Common myeloid progenitor, CD34-positive (primary cell): Measurements from ENCODE around the gene SSUH2. TPM values are rescaled to one million over a fixed set of nuclear protein-coding genes. Genes with fewer than 3 reads are reported as not detected.
"Not testable (repeated sequence)": the region's sequence is repeated elsewhere in the genome, so short reads cannot be mapped to it uniquely, and the experiment has no call there.

ENCODE experiments used
- CTCF ChIA-PET: fragments of 350-600 bp; sonication (Branson Sonifier 250); formaldehyde crosslinking; loops from one replicate; lab custom pipeline; 2021; ENCODE audit warnings: antibody characterized with exemption; lab: Charles Lee
- POLR2A ChIA-PET: fragments of 350-600 bp; sonication (Branson Sonifier 250); formaldehyde crosslinking; loops from one replicate; lab custom pipeline; 2021; ENCODE audit warnings: antibody characterized with exemption; lab: Charles Lee
- DNase-seq, 3 donors: peaks; one replicate each; pipeline versions ENCODE4 v3.0.0 to v3.0.0-alpha.2; 2013
- H3K27ac ChIP-seq, 2 experiments: 1 replicate in 1 of 2; 2 replicates in 1 of 2; pipeline ENCODE4 v1.7.0; 2013; ENCODE audit warnings: inconsistent platforms in 2 of 2, low read length in 2 of 2, mild to moderate bottlenecking in 2 of 2, low read depth in 1 of 2, moderate library complexity in 1 of 2; ENCODE audit not compliant: severe bottlenecking in 2 of 2, insufficient read depth in 1 of 2, poor library complexity in 1 of 2
- H3K27me3 ChIP-seq, 5 experiments: replicated peaks in 2 of 5; 1 replicate in 3 of 5; 2 replicates in 2 of 5; pipeline versions ENCODE4 v1.6.1 to v1.7.0; 2013; ENCODE audit warnings: low read length in 4 of 5, mild to moderate bottlenecking in 2 of 5, moderate library complexity in 2 of 5, inconsistent platforms in 1 of 5; ENCODE audit not compliant: insufficient read depth in 5 of 5, control insufficient read depth in 4 of 5
- H3K36me3 ChIP-seq, 4 experiments: 1 replicate in 2 of 4; 2 replicates in 2 of 4; pipeline versions ENCODE4 v1.6.1 to v1.7.0; 2013; ENCODE audit warnings: low read length in 3 of 4, control low read depth in 1 of 4, mild to moderate bottlenecking in 1 of 4; ENCODE audit not compliant: control insufficient read depth in 4 of 4, insufficient read depth in 4 of 4
- H3K4me1 ChIP-seq, 4 experiments: 1 replicate in 3 of 4; 2 replicates in 1 of 4; pipeline versions ENCODE4 v1.6.1 to v1.7.1; 2013; ENCODE audit warnings: low read length in 3 of 4, mild to moderate bottlenecking in 3 of 4, control low read depth in 1 of 4, inconsistent platforms in 1 of 4, moderate library complexity in 1 of 4; ENCODE audit not compliant: control insufficient read depth in 4 of 4, insufficient read depth in 4 of 4; ENCODE audit errors: control extremely low read depth in 1 of 4
- H3K4me3 ChIP-seq, 7 experiments: 1 replicate in 4 of 7; 2 replicates in 3 of 7; pipeline versions ENCODE4 v1.5.1 to v1.7.0; 2013; ENCODE audit warnings: mild to moderate bottlenecking in 7 of 7, low read length in 6 of 7, moderate library complexity in 6 of 7, inconsistent platforms in 2 of 7, low read depth in 2 of 7, control low read depth in 1 of 7; ENCODE audit not compliant: insufficient read depth in 4 of 7, control insufficient read depth in 1 of 7; ENCODE audit errors: extremely low read depth in 1 of 7
- H3K9me3 ChIP-seq, 5 experiments: 1 replicate in 4 of 5; 2 replicates in 1 of 5; pipeline versions ENCODE4 v1.6.1 to v1.7.1; 2013; ENCODE audit warnings: low read length in 4 of 5, mild to moderate bottlenecking in 2 of 5, inconsistent platforms in 1 of 5, low read depth in 1 of 5, moderate library complexity in 1 of 5; ENCODE audit not compliant: control insufficient read depth in 4 of 5, insufficient read depth in 2 of 5; ENCODE audit errors: control extremely low read depth in 1 of 5
- WGBS: methylation state at CpG from one replicate; pipeline ENCODE4 v1.1.5; 2013; ENCODE audit not compliant: insufficient coverage; 5-methylcytosine and 5-hydroxymethylcytosine counted together
- polyA plus RNA-seq: library from polyadenylated mRNA; unstranded; fragments of 120-200 nt; gene quantifications from one replicate; pipeline ENCODE4 v1.2.1, GENCODE V29; 2013

Gene SSUH2
- 0.07 TPM for polyA plus RNA-seq

- Histone ChIP-seq H3K36me3 (no peaks in the 10 kb centered on the region), H3K4me1 (peaks cover 0 to 3% (median 2%) of the 10 kb centered on the region in 4 experiments), H3K9me3 (no peaks in the 10 kb centered on the region), H3K27ac (no peak within 1 kb of the TSS), H3K4me3 (no peak within 1 kb of the TSS), H3K27me3 (peaks cover 0 to 3% (median 2%) of the 10 kb centered on the region in 5 experiments)
- ChIA-PET POLR2A (no interaction called here), CTCF (no interaction called here)
- WGBS = 92% methylated on average over 8 of the region's 8 CpGs
- DNase-seq = no peak
Measured at GRCh38 chr3:8644748-8645390, at the start of gene SSUH2. SSUH2 (minus strand) TSS chr3:8644798; CDS start chr3:8644758, 40 bp downstream.

GRCh38 chr3:8691295-8691694 lies 46.7 kb upstream of the SSUH2 start:
- H3K4me3 ChIP-seq, H3K36me3 ChIP-seq, H3K4me1 ChIP-seq, H3K27ac ChIP-seq, H3K9me3 ChIP-seq, H3K27me3 ChIP-seq, CTCF ChIA-PET, DNase-seq, POLR2A ChIA-PET: not testable (repeated sequence)
- no CpG with 5 or more reads among the region's 9 CpGs for WGBS

- CTCF ChIA-PET, H3K9me3 ChIP-seq, H3K4me1 ChIP-seq, H3K27ac ChIP-seq, POLR2A ChIA-PET, H3K36me3 ChIP-seq, DNase-seq, H3K4me3 ChIP-seq, H3K27me3 ChIP-seq: not testable (repeated sequence)
- WGBS = 80% methylated on average over 1 of the region's 6 CpGs
Measured at GRCh38 chr3:8684992-8685391, 40.4 kb upstream of the SSUH2 start.

GRCh38 chr3:8682850-8683574 lies 38.4 kb upstream of the SSUH2 start:
- H3K27ac ChIP-seq, H3K4me1 ChIP-seq, CTCF ChIA-PET, H3K36me3 ChIP-seq, H3K4me3 ChIP-seq, POLR2A ChIA-PET, H3K9me3 ChIP-seq: not testable (repeated sequence)
- DNase-seq = peak in 1 of 3 donors; percentile 7
- peaks cover 0 to 28% (median 0%) of the 10 kb centered on the region in 5 experiments for H3K27me3 ChIP-seq
- 86% methylated on average over 13 of the region's 19 CpGs for WGBS

GRCh38 chr3:8681881-8682538 lies 37.4 kb upstream of the SSUH2 start:
- DNase-seq, POLR2A ChIA-PET, CTCF ChIA-PET, H3K36me3 ChIP-seq, H3K4me1 ChIP-seq, H3K27ac ChIP-seq, H3K9me3 ChIP-seq, H3K4me3 ChIP-seq: not testable (repeated sequence)
- H3K27me3 ChIP-seq = peaks cover 0 to 29% (median 0%) of the 10 kb centered on the region in 5 experiments
- 90% methylated on average over 2 of the region's 9 CpGs for WGBS

GRCh38 chr3:8681349-8681748 lies 36.8 kb upstream of the SSUH2 start:
- no peaks in the 10 kb centered on the region for H3K9me3 ChIP-seq
- H3K36me3 ChIP-seq = no peaks in the 10 kb centered on the region
- H3K27me3 ChIP-seq = peaks cover 0 to 29% (median 0%) of the 10 kb centered on the region in 5 experiments
- no peak overlapping the region for H3K4me3 ChIP-seq
- H3K27ac ChIP-seq = no peak overlapping the region
- DNase-seq = no peak
- POLR2A ChIA-PET = no interaction called here
- WGBS = 84% methylated on average over 6 of the region's 22 CpGs
- CTCF ChIA-PET = no interaction called here
- H3K4me1 ChIP-seq = no peaks in the 10 kb centered on the region
